Liver (tissue), 9 donors: ENCODE data around the gene NOVA2. TPM values are rescaled to one million over a fixed set of nuclear protein-coding genes. Genes with fewer than 3 reads are reported as not detected.

Source experiments
- DNase-seq: peaks from one replicate; pipeline ENCODE4 v3.0.0-alpha.2; 2017; ENCODE audit warnings: low spot score
- H3K27ac ChIP-seq, 2 donors: one replicate each; pipeline ENCODE4 v1.7.0; 2013; ENCODE audit warnings: inconsistent platforms in 2 of 2, low read length in 2 of 2, control low read depth in 1 of 2, low read depth in 1 of 2, mild to moderate bottlenecking in 1 of 2
- H3K27me3 ChIP-seq, 4 donors: one replicate each; pipeline versions ENCODE4 v1.6.1 to v1.7.0; 2013; ENCODE audit warnings: low read length in 3 of 4, inconsistent platforms in 1 of 4, mild to moderate bottlenecking in 1 of 4, moderate library complexity in 1 of 4; ENCODE audit not compliant: control insufficient read depth in 4 of 4, insufficient read depth in 4 of 4
- H3K36me3 ChIP-seq, 4 donors: one replicate each; pipeline versions ENCODE4 v1.6.1 to v1.7.0; 2013; ENCODE audit warnings: low read length in 3 of 4, mild to moderate bottlenecking in 3 of 4, low read depth in 1 of 4, moderate library complexity in 1 of 4; ENCODE audit not compliant: control insufficient read depth in 4 of 4, insufficient read depth in 3 of 4
- H3K4me1 ChIP-seq, 4 donors: one replicate each; pipeline versions ENCODE4 v1.6.1 to v1.7.0; 2013; ENCODE audit warnings: low read length in 3 of 4, mild to moderate bottlenecking in 3 of 4, moderate library complexity in 1 of 4; ENCODE audit not compliant: control insufficient read depth in 4 of 4, insufficient read depth in 4 of 4
- H3K4me3 ChIP-seq, 3 donors: one replicate each; pipeline versions ENCODE4 v1.6.1 to v1.7.0; 2013; ENCODE audit warnings: low read length in 3 of 3, control low read depth in 1 of 3, low read depth in 1 of 3, mild to moderate bottlenecking in 1 of 3
- H3K9ac ChIP-seq, 2 donors: one replicate each; pipeline ENCODE4 v1.7.0; 2013; ENCODE audit warnings: low read length in 2 of 2, mild to moderate bottlenecking in 2 of 2, moderate library complexity in 2 of 2, control low read depth in 1 of 2, low read depth in 1 of 2
- H3K9me3 ChIP-seq, 4 donors: one replicate each; pipeline versions ENCODE4 v1.6.1 to v1.7.0; 2013; ENCODE audit warnings: low read length in 3 of 4; ENCODE audit not compliant: control insufficient read depth in 4 of 4
- EGR1 ChIP-seq, 2 donors: IDR thresholded peaks; 2 replicates each; pipeline ENCODE4 v1.6.1; 2016 to 2018; ENCODE audit warnings: antibody characterized with exemption in 2 of 2, low read depth in 2 of 2
- FOXA1 ChIP-seq: IDR thresholded peaks from 2 replicates; pipeline ENCODE4 v1.6.1; 2016; ENCODE audit warnings: antibody characterized with exemption
- FOXA2 ChIP-seq: IDR thresholded peaks from 2 replicates; pipeline ENCODE4 v1.6.1; 2016; ENCODE audit warnings: antibody characterized with exemption
- HNF4A ChIP-seq, 2 donors: conservative IDR thresholded peaks; 2 replicates each; pipeline ENCODE4 v1.6.1; 2016; ENCODE audit warnings: antibody characterized with exemption in 2 of 2, mild to moderate bottlenecking in 2 of 2
- JUND ChIP-seq, 2 donors: IDR thresholded peaks; 2 replicates each; pipeline ENCODE4 v1.6.1; 2016; ENCODE audit warnings: antibody characterized with exemption in 2 of 2
- RAD21 ChIP-seq, 2 donors: IDR thresholded peaks; 2 replicates each; pipeline ENCODE4 v1.6.1; 2016; ENCODE audit warnings: antibody characterized with exemption in 2 of 2, mild to moderate bottlenecking in 2 of 2
- TAF1 ChIP-seq: conservative IDR thresholded peaks from 2 replicates; pipeline ENCODE4 v1.6.1; 2016; ENCODE audit warnings: antibody characterized with exemption, mild to moderate bottlenecking
- WGBS: extraction: QIAGEN DNeasy Blood & Tissue Kit; methylation state at CpG from one replicate; pipeline ENCODE4 v1.1.7; 2013; 5-methylcytosine and 5-hydroxymethylcytosine counted together
- polyA plus RNA-seq, 2 donors: library from polyadenylated mRNA; stranded (reverse) in 1 of 2; unstranded in 1 of 2; fragments of 200-250 nt in 1 of 2; fragments of >200 nt in 1 of 2; fragmentation: Nextera tagmentation in 1 of 2; extraction: Ambion mirVana in 1 of 2; gene quantifications; one replicate each; pipeline versions ENCODE4 v1.2.1 to v1.2.3, GENCODE V29; 2013 to 2015
- total RNA-seq, 2 donors: library from RNA; depleted of rRNA; stranded (reverse); fragments of >200 nt; gene quantifications; one replicate each; pipeline ENCODE4 v1.2.3, GENCODE V29; 2014
- TF ChIP-seq, protein P1 (sequence below): IDR thresholded peaks from 2 replicates; pipeline ENCODE4 v1.6.1; 2016; ENCODE audit warnings: antibody characterized with exemption, mild to moderate bottlenecking
- TF ChIP-seq, protein P2 (sequence below): IDR thresholded peaks from 2 replicates; pipeline ENCODE4 v1.6.1; 2016; ENCODE audit warnings: antibody characterized with exemption
- TF ChIP-seq, protein P3 (sequence below): fragments of 150-350 bp; IDR thresholded peaks from 2 replicates; pipeline ENCODE4 v1.5.1; 2017; ENCODE audit warnings: improper control_type of control experiment, low read depth, low read length; ENCODE audit not compliant: missing input control
- TF ChIP-seq, protein P4 (sequence below): IDR thresholded peaks from 2 replicates; pipeline ENCODE4 v1.6.1; 2016; ENCODE audit warnings: antibody characterized with exemption
- donor health status: healthy.
- donor health status: healthy.
- donor health status: healthy.
- donor health status: healthy.
- donor health status: healthy.

The NOVA2 gene
- total and polyA plus RNA-seq, 4 donors = 0.31 to 1.6 (median 0.42) TPM

DNA sequence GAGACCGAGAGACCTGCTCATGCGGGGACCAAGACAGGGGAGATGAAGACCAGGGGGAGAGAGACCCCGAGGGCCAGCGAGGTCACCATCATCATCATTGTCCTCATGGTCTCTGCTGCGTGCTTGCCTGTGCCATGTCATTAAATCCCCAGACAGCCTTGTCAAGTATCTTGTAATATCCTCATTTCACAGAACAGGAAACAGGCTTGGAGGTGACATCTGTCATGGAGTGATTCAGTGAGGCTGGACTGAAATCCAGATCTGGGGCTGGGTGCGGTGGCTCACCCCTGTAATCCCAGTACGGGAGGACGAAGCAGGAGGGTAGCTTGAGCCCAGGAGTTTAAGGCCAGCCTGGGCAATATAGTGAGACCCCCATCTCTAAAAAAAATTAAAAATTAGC lies 53.2 kb downstream of the NOVA2 start (continued):
- TF ChIP-seq, protein P1, sequence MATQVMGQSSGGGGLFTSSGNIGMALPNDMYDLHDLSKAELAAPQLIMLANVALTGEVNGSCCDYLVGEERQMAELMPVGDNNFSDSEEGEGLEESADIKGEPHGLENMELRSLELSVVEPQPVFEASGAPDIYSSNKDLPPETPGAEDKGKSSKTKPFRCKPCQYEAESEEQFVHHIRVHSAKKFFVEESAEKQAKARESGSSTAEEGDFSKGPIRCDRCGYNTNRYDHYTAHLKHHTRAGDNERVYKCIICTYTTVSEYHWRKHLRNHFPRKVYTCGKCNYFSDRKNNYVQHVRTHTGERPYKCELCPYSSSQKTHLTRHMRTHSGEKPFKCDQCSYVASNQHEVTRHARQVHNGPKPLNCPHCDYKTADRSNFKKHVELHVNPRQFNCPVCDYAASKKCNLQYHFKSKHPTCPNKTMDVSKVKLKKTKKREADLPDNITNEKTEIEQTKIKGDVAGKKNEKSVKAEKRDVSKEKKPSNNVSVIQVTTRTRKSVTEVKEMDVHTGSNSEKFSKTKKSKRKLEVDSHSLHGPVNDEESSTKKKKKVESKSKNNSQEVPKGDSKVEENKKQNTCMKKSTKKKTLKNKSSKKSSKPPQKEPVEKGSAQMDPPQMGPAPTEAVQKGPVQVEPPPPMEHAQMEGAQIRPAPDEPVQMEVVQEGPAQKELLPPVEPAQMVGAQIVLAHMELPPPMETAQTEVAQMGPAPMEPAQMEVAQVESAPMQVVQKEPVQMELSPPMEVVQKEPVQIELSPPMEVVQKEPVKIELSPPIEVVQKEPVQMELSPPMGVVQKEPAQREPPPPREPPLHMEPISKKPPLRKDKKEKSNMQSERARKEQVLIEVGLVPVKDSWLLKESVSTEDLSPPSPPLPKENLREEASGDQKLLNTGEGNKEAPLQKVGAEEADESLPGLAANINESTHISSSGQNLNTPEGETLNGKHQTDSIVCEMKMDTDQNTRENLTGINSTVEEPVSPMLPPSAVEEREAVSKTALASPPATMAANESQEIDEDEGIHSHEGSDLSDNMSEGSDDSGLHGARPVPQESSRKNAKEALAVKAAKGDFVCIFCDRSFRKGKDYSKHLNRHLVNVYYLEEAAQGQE = no peak
- TF ChIP-seq FOXA1 = no peak
- TF ChIP-seq RAD21 (IDR thresholded peaks at IDR 0.05) = no peak

DNA sequence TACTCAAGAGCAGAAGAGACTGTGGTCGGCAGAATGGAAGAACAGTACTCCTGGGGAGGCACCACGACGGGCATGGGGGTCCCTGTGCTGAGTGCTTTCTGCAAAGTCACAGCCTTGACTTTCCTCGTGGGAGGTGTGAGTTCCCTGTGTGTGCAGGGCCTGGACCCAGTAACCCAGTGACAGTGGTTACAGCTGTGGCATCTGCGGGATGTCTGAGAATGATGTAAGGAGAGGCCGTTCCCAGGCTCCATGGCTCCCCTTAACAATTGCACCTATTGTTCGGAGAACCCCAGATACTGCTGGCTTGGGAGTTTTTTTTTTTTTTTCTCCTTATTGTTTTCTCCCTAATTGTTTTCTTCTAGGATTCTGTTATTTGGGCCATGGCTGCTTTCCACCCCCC lies 54.0 kb downstream of the NOVA2 start:
- Histone ChIP-seq H3K9me3 (no peaks in the 10 kb centered on the region), H3K4me1 (no peaks in the 10 kb centered on the region), H3K36me3 (no peaks in the 10 kb centered on the region), H3K9ac (no peak overlapping the region), H3K4me3 (no peak overlapping the region), H3K27ac (no peak overlapping the region), H3K27me3 (no peaks in the 10 kb centered on the region)
- TF ChIP-seq RAD21 (IDR thresholded peaks at IDR 0.05) (no peak), HNF4A (conservative IDR thresholded peaks at IDR 0.05) (no peak), FOXA1 (no peak), TAF1 (no peak), EGR1 (IDR thresholded peaks at IDR 0.05; ENCODE audit: low read depth in 2 of 2) (no peak), JUND (IDR thresholded peaks at IDR 0.05) (no peak), FOXA2 (no peak)
- TF ChIP-seq, protein P2, sequence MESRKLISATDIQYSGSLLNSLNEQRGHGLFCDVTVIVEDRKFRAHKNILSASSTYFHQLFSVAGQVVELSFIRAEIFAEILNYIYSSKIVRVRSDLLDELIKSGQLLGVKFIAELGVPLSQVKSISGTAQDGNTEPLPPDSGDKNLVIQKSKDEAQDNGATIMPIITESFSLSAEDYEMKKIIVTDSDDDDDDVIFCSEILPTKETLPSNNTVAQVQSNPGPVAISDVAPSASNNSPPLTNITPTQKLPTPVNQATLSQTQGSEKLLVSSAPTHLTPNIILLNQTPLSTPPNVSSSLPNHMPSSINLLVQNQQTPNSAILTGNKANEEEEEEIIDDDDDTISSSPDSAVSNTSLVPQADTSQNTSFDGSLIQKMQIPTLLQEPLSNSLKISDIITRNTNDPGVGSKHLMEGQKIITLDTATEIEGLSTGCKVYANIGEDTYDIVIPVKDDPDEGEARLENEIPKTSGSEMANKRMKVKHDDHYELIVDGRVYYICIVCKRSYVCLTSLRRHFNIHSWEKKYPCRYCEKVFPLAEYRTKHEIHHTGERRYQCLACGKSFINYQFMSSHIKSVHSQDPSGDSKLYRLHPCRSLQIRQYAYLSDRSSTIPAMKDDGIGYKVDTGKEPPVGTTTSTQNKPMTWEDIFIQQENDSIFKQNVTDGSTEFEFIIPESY = no peak
- TF ChIP-seq, protein P3, sequence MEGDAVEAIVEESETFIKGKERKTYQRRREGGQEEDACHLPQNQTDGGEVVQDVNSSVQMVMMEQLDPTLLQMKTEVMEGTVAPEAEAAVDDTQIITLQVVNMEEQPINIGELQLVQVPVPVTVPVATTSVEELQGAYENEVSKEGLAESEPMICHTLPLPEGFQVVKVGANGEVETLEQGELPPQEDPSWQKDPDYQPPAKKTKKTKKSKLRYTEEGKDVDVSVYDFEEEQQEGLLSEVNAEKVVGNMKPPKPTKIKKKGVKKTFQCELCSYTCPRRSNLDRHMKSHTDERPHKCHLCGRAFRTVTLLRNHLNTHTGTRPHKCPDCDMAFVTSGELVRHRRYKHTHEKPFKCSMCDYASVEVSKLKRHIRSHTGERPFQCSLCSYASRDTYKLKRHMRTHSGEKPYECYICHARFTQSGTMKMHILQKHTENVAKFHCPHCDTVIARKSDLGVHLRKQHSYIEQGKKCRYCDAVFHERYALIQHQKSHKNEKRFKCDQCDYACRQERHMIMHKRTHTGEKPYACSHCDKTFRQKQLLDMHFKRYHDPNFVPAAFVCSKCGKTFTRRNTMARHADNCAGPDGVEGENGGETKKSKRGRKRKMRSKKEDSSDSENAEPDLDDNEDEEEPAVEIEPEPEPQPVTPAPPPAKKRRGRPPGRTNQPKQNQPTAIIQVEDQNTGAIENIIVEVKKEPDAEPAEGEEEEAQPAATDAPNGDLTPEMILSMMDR = no peak
- TF ChIP-seq, protein P4, sequence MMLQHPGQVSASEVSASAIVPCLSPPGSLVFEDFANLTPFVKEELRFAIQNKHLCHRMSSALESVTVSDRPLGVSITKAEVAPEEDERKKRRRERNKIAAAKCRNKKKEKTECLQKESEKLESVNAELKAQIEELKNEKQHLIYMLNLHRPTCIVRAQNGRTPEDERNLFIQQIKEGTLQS = no peak
- TF ChIP-seq, protein P1 = no peak
- WGBS = 50% methylated on average over 7 of the region's 7 CpGs
- no peak for DNase-seq
